GM12865 (cell line): ENCODE results near the gene CPXM2.

Source experiments
- DNase-seq: peaks from one replicate; pipeline ENCODE4 v3.0.0; 2010; ENCODE audit warnings: low read depth
- H3K4me3 ChIP-seq: 2 replicates; pipeline ENCODE4 v1.5.1; 2011; ENCODE audit warnings: mild to moderate bottlenecking, low read depth, low read length, control low read depth
- TF ChIP-seq, protein P1 (sequence below): IDR thresholded peaks from 2 replicates; pipeline ENCODE4 v1.5.1; 2011; ENCODE audit warnings: low read length, control low read depth, low read depth, inconsistent platforms; ENCODE audit not compliant: insufficient read depth; ENCODE audit errors: missing control alignments

CPXM2 gene

DNA sequence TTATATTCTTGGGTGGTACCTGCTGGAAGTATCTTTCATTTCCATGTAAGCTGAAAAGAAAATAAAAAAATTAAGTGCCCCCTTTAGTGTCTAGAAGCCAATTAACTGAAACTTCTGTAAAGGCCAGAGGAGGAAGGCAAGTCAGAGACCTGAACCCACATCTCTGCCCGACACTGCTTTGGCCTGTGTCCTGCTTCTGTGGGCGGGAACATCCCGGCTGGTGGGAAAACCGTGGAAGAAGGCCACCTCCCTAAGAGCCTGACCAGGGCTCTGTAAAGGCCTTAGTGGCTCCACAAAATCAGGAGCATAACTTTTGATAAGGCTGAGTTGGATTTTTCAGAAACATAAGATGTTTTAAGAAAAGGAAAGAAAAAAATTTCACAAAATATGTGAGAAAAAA, 9.4 kb downstream of the CPXM2 start:
- H3K4me3 ChIP-seq: no peak overlapping the region
- TF ChIP-seq, protein P1, sequence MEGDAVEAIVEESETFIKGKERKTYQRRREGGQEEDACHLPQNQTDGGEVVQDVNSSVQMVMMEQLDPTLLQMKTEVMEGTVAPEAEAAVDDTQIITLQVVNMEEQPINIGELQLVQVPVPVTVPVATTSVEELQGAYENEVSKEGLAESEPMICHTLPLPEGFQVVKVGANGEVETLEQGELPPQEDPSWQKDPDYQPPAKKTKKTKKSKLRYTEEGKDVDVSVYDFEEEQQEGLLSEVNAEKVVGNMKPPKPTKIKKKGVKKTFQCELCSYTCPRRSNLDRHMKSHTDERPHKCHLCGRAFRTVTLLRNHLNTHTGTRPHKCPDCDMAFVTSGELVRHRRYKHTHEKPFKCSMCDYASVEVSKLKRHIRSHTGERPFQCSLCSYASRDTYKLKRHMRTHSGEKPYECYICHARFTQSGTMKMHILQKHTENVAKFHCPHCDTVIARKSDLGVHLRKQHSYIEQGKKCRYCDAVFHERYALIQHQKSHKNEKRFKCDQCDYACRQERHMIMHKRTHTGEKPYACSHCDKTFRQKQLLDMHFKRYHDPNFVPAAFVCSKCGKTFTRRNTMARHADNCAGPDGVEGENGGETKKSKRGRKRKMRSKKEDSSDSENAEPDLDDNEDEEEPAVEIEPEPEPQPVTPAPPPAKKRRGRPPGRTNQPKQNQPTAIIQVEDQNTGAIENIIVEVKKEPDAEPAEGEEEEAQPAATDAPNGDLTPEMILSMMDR: no peak
- no peak for DNase-seq

DNA sequence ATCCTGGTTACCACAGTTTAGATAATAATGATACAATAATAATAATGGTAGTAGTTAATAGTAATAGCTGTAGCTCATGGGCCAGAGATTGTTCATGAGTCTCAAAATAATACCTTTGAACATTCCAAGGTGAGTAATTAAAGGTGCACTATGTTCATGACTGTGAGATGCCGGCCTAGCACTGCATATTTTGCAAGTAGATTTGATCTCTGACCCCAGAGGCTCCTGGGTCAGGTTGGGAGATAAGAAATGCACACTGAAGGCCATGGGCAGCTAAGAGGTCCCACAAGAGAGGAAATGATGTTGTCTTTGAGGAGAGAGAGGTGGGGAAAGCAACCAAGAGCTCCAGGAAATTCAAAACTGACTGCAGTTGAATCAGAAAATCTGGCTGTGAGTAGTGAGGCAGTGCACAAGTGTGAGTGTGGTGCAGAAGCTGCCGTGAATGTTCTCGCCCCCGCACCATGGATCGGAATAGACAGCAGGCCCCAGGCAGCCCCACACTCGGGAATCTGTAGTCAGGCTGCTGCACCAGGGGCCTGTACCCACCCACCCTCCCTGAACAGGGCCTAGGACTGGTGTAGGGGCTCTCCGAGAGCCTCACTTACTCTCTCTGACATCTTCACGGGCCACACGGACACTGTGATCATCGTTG, 11.9 kb downstream of the CPXM2 start:
- no peak for DNase-seq
- TF ChIP-seq, protein P1: no peak
- H3K4me3 ChIP-seq: no peak overlapping the region

DNA sequence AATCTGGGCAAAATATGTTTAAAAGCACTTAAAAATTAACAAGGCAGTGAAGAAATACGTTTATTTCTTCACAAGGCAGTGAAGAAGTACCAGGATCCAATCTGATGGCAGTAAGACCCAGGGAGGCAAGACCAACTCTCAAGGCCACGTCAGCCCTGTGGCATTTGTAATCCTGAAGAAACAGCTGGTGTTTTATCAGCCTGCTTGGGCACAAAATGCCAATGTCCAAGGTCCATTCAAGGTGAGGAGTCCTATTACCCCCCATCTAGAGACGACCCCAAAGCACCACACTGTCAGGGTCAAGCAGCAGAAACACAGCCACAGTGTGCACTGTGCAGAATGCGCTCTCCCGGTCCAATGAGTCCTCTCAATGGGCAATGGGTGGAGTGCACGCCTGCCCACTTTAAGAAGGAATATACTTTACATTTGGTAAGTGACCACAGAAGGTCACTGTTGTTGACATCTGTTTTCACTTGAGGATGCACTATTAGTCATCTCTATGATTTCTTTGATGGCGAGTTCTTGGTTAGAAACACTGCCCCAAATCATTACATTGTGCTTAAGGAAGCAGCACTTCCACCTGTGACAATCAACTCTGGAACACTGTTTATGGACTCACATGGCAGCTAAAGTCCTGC, 12.8 kb downstream of the CPXM2 start:
- no peak overlapping the region for H3K4me3 ChIP-seq
- TF ChIP-seq, protein P1: no peak
- DNase-seq: no peak

DNA sequence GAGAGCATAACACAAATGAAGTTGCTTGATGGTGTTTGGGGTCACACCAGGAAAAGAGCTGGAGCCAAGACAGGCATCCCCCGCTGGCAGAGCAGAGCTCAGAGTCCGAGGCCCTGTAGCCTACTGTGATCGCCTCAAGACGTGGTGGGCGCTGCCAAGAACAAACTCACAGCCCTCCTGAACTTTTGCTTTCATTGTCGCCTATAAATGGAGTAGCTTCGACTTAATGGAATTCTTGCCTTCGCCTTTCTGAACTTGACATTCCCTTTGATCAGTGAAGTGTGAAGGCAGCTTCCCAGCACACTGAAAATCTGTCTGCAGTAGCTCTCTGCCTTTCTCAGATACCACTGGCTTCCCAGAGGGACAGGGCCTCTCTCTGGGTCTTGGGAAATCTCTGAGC, 21.3 kb downstream of the CPXM2 start:
- TF ChIP-seq, protein P1: no peak
- no peak for DNase-seq
- no peak overlapping the region for H3K4me3 ChIP-seq

DNA sequence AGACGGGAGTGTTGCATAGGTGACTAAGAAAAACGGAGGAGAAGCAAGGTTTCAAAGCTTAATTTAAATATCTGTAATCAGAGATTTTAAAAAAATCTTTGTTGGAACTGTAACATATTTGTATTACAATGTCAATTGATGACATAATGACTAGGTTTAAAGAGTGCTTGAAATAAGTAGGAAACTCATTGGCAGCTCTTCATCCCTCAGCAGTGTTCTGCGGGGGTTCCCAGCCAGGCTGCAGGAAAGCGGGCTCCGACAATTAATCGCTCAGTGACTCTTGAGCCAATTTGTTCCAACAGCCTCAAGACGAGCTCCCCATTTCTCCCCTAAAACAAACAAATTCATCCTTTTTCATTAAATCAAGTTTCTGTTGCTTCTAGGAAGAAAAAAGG, 22.6 kb downstream of the CPXM2 start:
- TF ChIP-seq, protein P1: no peak
- DNase-seq: no peak

DNA sequence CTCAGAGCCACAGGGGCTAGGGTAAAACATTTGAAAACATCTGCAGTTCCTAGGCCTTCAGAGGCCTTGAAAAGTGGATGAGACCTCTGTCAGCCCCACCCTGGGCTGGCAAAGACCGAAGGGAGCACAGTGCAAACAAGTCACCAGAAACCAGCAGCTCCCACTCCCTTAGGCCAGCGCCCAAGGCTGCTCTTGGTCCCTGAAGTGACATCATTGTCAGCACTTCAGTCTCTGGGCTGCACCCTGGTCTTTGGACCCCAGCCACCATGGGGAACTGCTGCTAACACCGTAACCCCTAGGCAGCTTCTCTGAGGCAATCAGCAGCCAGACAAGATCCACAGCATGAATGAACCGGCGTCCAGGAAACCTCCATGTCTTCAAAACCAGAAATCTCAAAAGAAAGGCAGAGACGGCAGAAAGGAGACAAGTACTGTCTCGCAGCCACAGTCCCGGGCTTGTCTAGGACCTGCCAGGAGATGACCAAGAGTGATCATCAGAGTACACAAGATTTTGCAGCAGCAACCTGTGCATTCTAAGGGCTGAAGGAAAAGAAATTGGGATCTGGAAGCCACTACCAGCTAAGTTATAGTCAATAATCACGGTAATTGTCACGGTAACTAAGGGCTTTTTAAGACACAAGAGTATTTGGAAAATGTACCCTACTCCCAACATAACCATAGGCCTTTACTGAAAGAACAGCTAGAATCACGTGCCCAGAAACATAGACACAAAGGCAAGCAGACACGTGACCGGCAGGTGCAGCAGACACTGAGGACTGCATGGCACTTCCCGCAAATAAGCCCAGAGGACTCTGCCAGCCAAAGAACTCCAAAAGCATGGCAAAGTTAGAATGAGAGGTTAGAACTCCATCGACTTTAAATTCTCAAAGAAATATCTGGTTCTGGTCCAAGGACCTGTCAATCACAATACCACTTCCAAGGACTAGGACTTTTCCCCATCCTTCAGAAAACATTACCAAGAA, 23.3 kb downstream of the CPXM2 start:
- H3K4me3 ChIP-seq: no peak overlapping the region
- TF ChIP-seq, protein P1: no peak
- no peak for DNase-seq

More for the DNA sequence above, 22.6 kb downstream of the CPXM2 start:
- no peak overlapping the region for H3K4me3 ChIP-seq
